Small intestine (tissue), 7 donors: Measurements from ENCODE around the gene GRK1. TPM values are rescaled to one million over a fixed set of nuclear protein-coding genes. Genes with fewer than 3 reads are reported as not detected.
"Not testable (repeated sequence)": the region's sequence is repeated elsewhere in the genome, so short reads cannot be mapped to it uniquely, and the experiment has no call there.

ENCODE experiments used
- DNase-seq, 2 donors: peaks; one replicate each; pipeline versions ENCODE4 v3.0.0 to v3.0.0-alpha.2; 2013
- FAIRE-seq: peaks from 2 replicates; lab custom pipeline; 2012; peaks lifted over from hg19 to GRCh38; lab: Jason Lieb, UNC
- H3K27ac ChIP-seq, 3 donors: one replicate each; pipeline ENCODE4 v1.5.1; 2013; ENCODE audit warnings: low read length in 2 of 3, mild to moderate bottlenecking in 2 of 3, control low read depth in 1 of 3, inconsistent platforms in 1 of 3, low read depth in 1 of 3, moderate library complexity in 1 of 3
- H3K27me3 ChIP-seq, 3 donors: one replicate each; pipeline ENCODE4 v1.6.1; 2013; ENCODE audit warnings: low read length in 3 of 3, inconsistent platforms in 1 of 3; ENCODE audit not compliant: control insufficient read depth in 3 of 3, insufficient read depth in 3 of 3
- H3K36me3 ChIP-seq, 3 donors: one replicate each; pipeline ENCODE4 v1.6.1; 2013; ENCODE audit warnings: low read length in 3 of 3, inconsistent platforms in 1 of 3, low read depth in 1 of 3, mild to moderate bottlenecking in 1 of 3, moderate library complexity in 1 of 3; ENCODE audit not compliant: control insufficient read depth in 3 of 3, insufficient read depth in 2 of 3
- H3K4me1 ChIP-seq, 3 donors: one replicate each; pipeline ENCODE4 v1.6.1; 2013; ENCODE audit warnings: low read length in 2 of 3, inconsistent platforms in 1 of 3, low read depth in 1 of 3, mild to moderate bottlenecking in 1 of 3, moderate library complexity in 1 of 3; ENCODE audit not compliant: control insufficient read depth in 3 of 3, insufficient read depth in 2 of 3
- H3K4me3 ChIP-seq, 3 donors: one replicate each; pipeline ENCODE4 v1.5.1; 2013; ENCODE audit warnings: low read length in 3 of 3, control low read depth in 1 of 3, inconsistent platforms in 1 of 3, low read depth in 1 of 3, mild to moderate bottlenecking in 1 of 3, moderate library complexity in 1 of 3
- H3K9me3 ChIP-seq, 2 donors: one replicate each; pipeline ENCODE4 v1.6.1; 2013; ENCODE audit warnings: low read depth in 1 of 2, low read length in 1 of 2; ENCODE audit not compliant: control insufficient read depth in 2 of 2, insufficient read depth in 1 of 2
- WGBS, 3 donors: extraction: QIAGEN DNeasy Blood & Tissue Kit; methylation state at CpG; one replicate each; pipeline ENCODE4 v1.1.7; 2013; 5-methylcytosine and 5-hydroxymethylcytosine counted together
- polyA plus RNA-seq, 4 donors: library from polyadenylated mRNA; stranded (reverse) in 3 of 4; unstranded in 1 of 4; fragments of 200-250 nt in 3 of 4; fragments of 120-200 nt in 1 of 4; gene quantifications; one replicate each; pipeline versions ENCODE4 v1.2.1 to v1.2.3, GENCODE V29; 2013
- donor health status: healthy with polysubstance abuse.
- donor health status: control.
- donor health status: control.
- donor health status: Bipolar disorder and iron deficiency.
- donor health status: healthy.

The GRK1 gene
- polyA plus RNA-seq, 4 donors: 0.21 to 0.27 TPM; not detected in 2

GRCh38 chr13:113742445-113743120 lies 75.6 kb downstream of the GRK1 start:
- peak overlapping the region in 1 of 3 donors; percentile 29 for H3K27ac ChIP-seq
- no peaks in the 10 kb centered on the region for H3K27me3 ChIP-seq
- WGBS, 3 donors: 38 to 69% (median 50%) methylated on average over 21 of the region's 21 CpGs
- H3K4me1 ChIP-seq: peaks cover 0 to 35% (median 0%) of the 10 kb centered on the region in 3 donors
- no peak for FAIRE-seq
- no peaks in the 10 kb centered on the region for H3K36me3 ChIP-seq
- H3K4me3 ChIP-seq: no peak overlapping the region
- DNase-seq: no peak
- no peaks in the 10 kb centered on the region for H3K9me3 ChIP-seq

GRCh38 chr13:113743366-113744195 lies 76.6 kb downstream of the GRK1 start:
- FAIRE-seq: no peak
- DNase-seq: no peak
- 77 to 85% (median 77%) methylated on average over 23 to 24 of the region's 24 CpGs for WGBS, 3 donors
- no peak overlapping the region for H3K27ac ChIP-seq
- H3K4me3 ChIP-seq: no peak overlapping the region
- no peaks in the 10 kb centered on the region for H3K9me3 ChIP-seq
- peaks cover 0 to 35% (median 0%) of the 10 kb centered on the region in 3 donors for H3K4me1 ChIP-seq
- H3K27me3 ChIP-seq: no peaks in the 10 kb centered on the region
- H3K36me3 ChIP-seq: no peaks in the 10 kb centered on the region

GRCh38 chr13:113744197-113745000 lies 77.4 kb downstream of the GRK1 start:
- FAIRE-seq (no peak), DNase-seq (peak; percentile 41 to 61)
- no peak overlapping the region for H3K4me3 ChIP-seq
- peaks cover 0 to 35% (median 0%) of the 10 kb centered on the region in 3 donors for H3K4me1 ChIP-seq
- H3K9me3 ChIP-seq: no peaks in the 10 kb centered on the region
- H3K27ac ChIP-seq: no peak overlapping the region
- no peaks in the 10 kb centered on the region for H3K27me3 ChIP-seq
- 29 to 69% (median 48%) methylated on average over 19 to 21 of the region's 21 CpGs for WGBS, 3 donors
- no peaks in the 10 kb centered on the region for H3K36me3 ChIP-seq

GRCh38 chr13:113745059-113745458 lies 78.0 kb downstream of the GRK1 start:
- no peaks in the 10 kb centered on the region for H3K9me3 ChIP-seq
- 70 to 91% (median 78%) methylated on average over 7 to 9 of the region's 9 CpGs for WGBS, 3 donors
- H3K4me3 ChIP-seq: no peak overlapping the region
- FAIRE-seq (no peak), DNase-seq (no peak)
- no peaks in the 10 kb centered on the region for H3K36me3 ChIP-seq
- H3K4me1 ChIP-seq: peaks cover 0 to 35% (median 0%) of the 10 kb centered on the region in 3 donors
- H3K27me3 ChIP-seq: no peaks in the 10 kb centered on the region
- H3K27ac ChIP-seq: no peak overlapping the region

- not testable (repeated sequence) for H3K9me3 ChIP-seq, H3K4me3 ChIP-seq, H3K36me3 ChIP-seq, H3K27me3 ChIP-seq, DNase-seq, FAIRE-seq
- Histone ChIP-seq H3K27ac (peak overlapping the region in 2 of 3 donors; percentile 63 to 68), H3K4me1 (peaks cover 0 to 35% (median 0%) of the 10 kb centered on the region in 3 donors)
- 78 to 88% (median 86%) methylated on average over 21 to 24 of the region's 24 CpGs for WGBS, 3 donors
Observed at GRCh38 chr13:113745500-113746142, 78.6 kb downstream of the GRK1 start.

- DNase-seq: peak; percentile 77 to 87
- Histone ChIP-seq H3K27me3 (no peaks in the 10 kb centered on the region), H3K4me1 (peaks cover 0 to 35% (median 0%) of the 10 kb centered on the region in 3 donors), H3K36me3 (no peaks in the 10 kb centered on the region), H3K27ac (peak overlapping the region in 2 of 3 donors; percentile 63 to 68), H3K4me3 (no peak overlapping the region), H3K9me3 (no peaks in the 10 kb centered on the region)
- WGBS, 3 donors: 23 to 57% (median 47%) methylated on average over 5 of the region's 5 CpGs
- FAIRE-seq: no peak
Observed at GRCh38 chr13:113746143-113746525, 79.1 kb downstream of the GRK1 start.

- 79 to 83% (median 81%) methylated on average over 12 of the region's 12 CpGs for WGBS, 3 donors
- Histone ChIP-seq H3K4me3 (no peak overlapping the region), H3K27ac (peak overlapping the region in 1 of 3 donors; percentile 68), H3K27me3 (no peaks in the 10 kb centered on the region), H3K4me1 (peaks cover 0 to 35% (median 0%) of the 10 kb centered on the region in 3 donors), H3K36me3 (no peaks in the 10 kb centered on the region), H3K9me3 (peaks cover 0 to 3% of the 10 kb centered on the region in 2 donors)
- FAIRE-seq (no peak), DNase-seq (no peak)
Observed at GRCh38 chr13:113746671-113747070, 79.7 kb downstream of the GRK1 start.
